Ovary (tissue), 3 donors: Measurements from ENCODE around the gene ITGB2.

Experiments used
- CTCF ChIP-seq, 3 donors: fragments of 450-650 bp in 2 of 3; fragments of 200-600 bp in 1 of 3; IDR thresholded peaks; one replicate each; pipeline versions ENCODE4 v1.5.1 to v1.8.0; 2016 to 2022; ENCODE audit warnings: antibody characterized with exemption in 3 of 3, mild to moderate bottlenecking in 1 of 3
- EP300 ChIP-seq: sonication (generic); formaldehyde crosslinking; IDR thresholded peaks from one replicate; pipeline ENCODE4 v1.6.1; 2017; ENCODE audit warnings: antibody characterized with exemption
- POLR2A ChIP-seq: fragments of 450-650 bp; IDR thresholded peaks from one replicate; pipeline ENCODE4 v1.6.1; 2017; ENCODE audit warnings: antibody characterized with exemption, mild to moderate bottlenecking, moderate library complexity
- donor health status: DM: no; HTN: no; CAD: no.

GRCh38 chr21:44911384-44912157 is 9.1 kb downstream of the ITGB2 start:
- TF ChIP-seq CTCF (IDR thresholded peaks at IDR 0.05) (no peak), POLR2A (no peak), EP300 (no peak)
